ENCODE data around the gene COBL. TPM values are rescaled to one million over a fixed set of nuclear protein-coding genes. Genes with fewer than 3 reads are reported as not detected.
A peak's percentile ranks its signal among the peaks of the same experiment; 100 is the strongest.

COBL gene
- total and polyA plus RNA-seq, 2 of the 8 experiments (the other 6 are each of a cell fraction or from before 2014, with no cell fraction given), result 13.8 to 40.4 TPM

- Histone ChIP-seq H3K9me3 (ENCODE audit: insufficient read depth in 2 of 2, low read depth in 1 of 2, low read length in 1 of 2) (no peaks in the 10 kb centered on the region), H2AK5ac (ENCODE audit: low read depth, low read length) (no peak overlapping the region), H2AFZ (ENCODE audit: low read length) (no peak overlapping the region), H3K18ac (ENCODE audit: extremely low read depth, low read length) (no peak overlapping the region), H3K79me2 (ENCODE audit: control insufficient read depth in 1 of 2, insufficient read depth in 2 of 2, low read length in 2 of 2) (no peaks in the 10 kb centered on the region), H3K79me1 (ENCODE audit: low read depth, low read length) (no peaks in the 10 kb centered on the region), H3K27ac (ENCODE audit: low read depth, low read length) (no peak overlapping the region), H4K8ac (ENCODE audit: extremely low read depth, insufficient read depth, low read length) (no peak overlapping the region), H3K4ac (replicated peaks; ENCODE audit: insufficient read length, low read depth, low read length) (no peak overlapping the region), H3K4me2 (ENCODE audit: insufficient read depth in 1 of 2, low read depth in 2 of 2, low read length in 2 of 2) (0 out of 4 replicates have a peak overlapping the region, but pooled peaks of 1 of the 2 experiments have one; percentile 18), H3K14ac (ENCODE audit: insufficient read length) (no peak overlapping the region), H3K23me2 (ENCODE audit: low read depth, low read length) (0 out of 2 replicates have a peak, but pooled peaks cover 2% of the 10 kb centered on the region), H3K23ac (ENCODE audit: insufficient read length) (no peak overlapping the region), H4K20me1 (replicated peaks in 1 of 2; ENCODE audit: control insufficient read depth in 1 of 2, insufficient read depth in 2 of 2, low read length in 2 of 2) (peaks cover 0 to 3% of the 10 kb centered on the region in 2 experiments), H3K27me3 (replicated peaks in 1 of 4; ENCODE audit: control insufficient read depth in 3 of 4, extremely low read depth in 1 of 4, insufficient read depth in 3 of 4, low read length in 3 of 4) (no peaks in the 10 kb centered on the region), H2BK15ac (ENCODE audit: low read length) (no peak overlapping the region), H3K9ac (replicated peaks in 1 of 4; ENCODE audit: extremely low read depth in 1 of 4, low read depth in 3 of 4, low read length in 3 of 4) (no peak overlapping the region), H4K91ac (replicated peaks; ENCODE audit: insufficient read length, low read length) (no peak overlapping the region), H2BK12ac (ENCODE audit: low read depth, low read length) (no peak overlapping the region), H3K56ac (replicated peaks; ENCODE audit: insufficient read length, low read depth, low read length) (no peak overlapping the region), H2BK20ac (ENCODE audit: low read length) (no peak overlapping the region), H2BK5ac (ENCODE audit: low read depth, low read length) (no peak overlapping the region), H4K5ac (ENCODE audit: insufficient read length, low read depth, low read length) (no peak overlapping the region), H3K4me3 (ENCODE audit: extremely low read depth in 1 of 4, insufficient read depth in 2 of 4, low read depth in 3 of 4, low read length in 4 of 4) (no peak overlapping the region), H3K36me3 (ENCODE audit: control insufficient read depth in 2 of 4, insufficient read depth in 4 of 4, low read length in 3 of 4) (peaks cover 0 to 2% (median 0%) of the 10 kb centered on the region in 4 experiments; a peak in 3 of 8 replicates), H3K4me1 (replicated peaks in 1 of 4; ENCODE audit: control insufficient read depth in 3 of 4, insufficient read depth in 4 of 4, low read length in 3 of 4) (peaks cover 2 to 9% (median 7%) of the 10 kb centered on the region in 4 experiments; a peak in 6 of 7 replicates), H2BK120ac (replicated peaks; ENCODE audit: low read depth, low read length) (no peak overlapping the region)
- DNase-seq (ENCODE audit: low read depth in 1 of 2, low spot score in 2 of 2), result no peak
- peak; percentile 80 for FAIRE-seq
- ChIA-PET CTCF (ENCODE audit: partially characterized antibody) (interaction anchor here (1.0 to 3.3 kb wide), 7 partner anchors 14 to 127 kb away, joined by 3 to 12 read pairs (median 3); no protein-coding TSS in a partner anchor), POLR2A (ENCODE audit: partially characterized antibody) (interaction anchor here (0.7 kb wide), 1 partner anchor 533 kb away, joined by 3 read pairs; no protein-coding TSS in a partner anchor)
- 77% methylated on average over 10 of the region's 10 CpGs; no CpG with 5 or more reads in 1 of the 2 experiments for WGBS, 2 experiments (ENCODE audit: extremely low coverage in 1 of 2, insufficient coverage in 1 of 2, insufficient read length in 1 of 2, insufficient replicate concordance in 2 of 2, low coverage in 1 of 2, low lambda C conversion rate in 2 of 2, missing lambda C conversion rate in 1 of 2)
- no peak for TF ChIP-seq ATF3 (IDR thresholded peaks at IDR 0.05; ENCODE audit: insufficient read depth, low read depth, low read length)
- no peak for TF ChIP-seq TEAD4 (IDR thresholded peaks at IDR 0.05; ENCODE audit: low read depth, low read length)
- TF ChIP-seq ATF2 (IDR thresholded peaks at IDR 0.05; ENCODE audit: low read length), result no peak
- no peak for TF ChIP-seq GABPA (IDR thresholded peaks at IDR 0.05; ENCODE audit: borderline replicate concordance, insufficient read depth, low read length)
- no peak for TF ChIP-seq HDAC2 (IDR thresholded peaks at IDR 0.05; ENCODE audit: borderline replicate concordance in 1 of 2, low read depth in 2 of 2, low read length in 2 of 2)
Observed at GRCh38 chr7:51034521-51035264, 281.9 kb downstream of the COBL start.
